Fibroblast of pulmonary artery (primary cell): ENCODE measurements around the gene BRINP1.

ENCODE experiments used
- DNase-seq: peaks from one replicate; pipeline ENCODE4 v3.0.0-alpha.2; 2010; ENCODE audit warnings: low read depth
- H3K4me3 ChIP-seq: replicated peaks from 2 replicates; pipeline ENCODE4 v1.5.1; 2011; ENCODE audit warnings: low read depth, mild to moderate bottlenecking, control low read depth, low read length, moderate library complexity
- TF ChIP-seq, protein P1 (sequence below): IDR thresholded peaks from 2 replicates; pipeline ENCODE4 v1.5.1; 2011; ENCODE audit warnings: mild to moderate bottlenecking, control low read depth, low read length, inconsistent platforms; ENCODE audit errors: missing control alignments

The BRINP1 gene

DNA sequence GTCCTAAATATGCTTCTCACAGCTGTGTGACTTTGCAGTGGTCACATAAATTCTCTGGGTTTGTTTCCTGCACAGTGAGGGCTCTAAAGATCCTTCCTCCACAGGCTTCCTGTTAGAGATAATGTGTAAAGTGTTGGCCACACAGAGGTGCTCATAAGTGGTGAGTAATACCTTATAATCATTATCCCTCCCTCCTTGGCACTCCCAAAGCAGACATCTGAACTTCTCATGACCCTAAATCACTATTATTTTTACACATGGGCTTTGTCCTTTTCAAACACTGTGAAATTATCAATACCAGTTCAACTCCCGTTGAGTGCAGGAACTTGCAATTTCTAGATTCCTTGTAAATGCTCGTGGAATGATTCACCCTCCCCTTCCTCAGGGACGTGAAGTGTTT, 100.2 kb downstream of the BRINP1 start:
- TF ChIP-seq, protein P1, sequence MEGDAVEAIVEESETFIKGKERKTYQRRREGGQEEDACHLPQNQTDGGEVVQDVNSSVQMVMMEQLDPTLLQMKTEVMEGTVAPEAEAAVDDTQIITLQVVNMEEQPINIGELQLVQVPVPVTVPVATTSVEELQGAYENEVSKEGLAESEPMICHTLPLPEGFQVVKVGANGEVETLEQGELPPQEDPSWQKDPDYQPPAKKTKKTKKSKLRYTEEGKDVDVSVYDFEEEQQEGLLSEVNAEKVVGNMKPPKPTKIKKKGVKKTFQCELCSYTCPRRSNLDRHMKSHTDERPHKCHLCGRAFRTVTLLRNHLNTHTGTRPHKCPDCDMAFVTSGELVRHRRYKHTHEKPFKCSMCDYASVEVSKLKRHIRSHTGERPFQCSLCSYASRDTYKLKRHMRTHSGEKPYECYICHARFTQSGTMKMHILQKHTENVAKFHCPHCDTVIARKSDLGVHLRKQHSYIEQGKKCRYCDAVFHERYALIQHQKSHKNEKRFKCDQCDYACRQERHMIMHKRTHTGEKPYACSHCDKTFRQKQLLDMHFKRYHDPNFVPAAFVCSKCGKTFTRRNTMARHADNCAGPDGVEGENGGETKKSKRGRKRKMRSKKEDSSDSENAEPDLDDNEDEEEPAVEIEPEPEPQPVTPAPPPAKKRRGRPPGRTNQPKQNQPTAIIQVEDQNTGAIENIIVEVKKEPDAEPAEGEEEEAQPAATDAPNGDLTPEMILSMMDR = no peak
- DNase-seq = no peak
- H3K4me3 ChIP-seq = no peak overlapping the region

DNA sequence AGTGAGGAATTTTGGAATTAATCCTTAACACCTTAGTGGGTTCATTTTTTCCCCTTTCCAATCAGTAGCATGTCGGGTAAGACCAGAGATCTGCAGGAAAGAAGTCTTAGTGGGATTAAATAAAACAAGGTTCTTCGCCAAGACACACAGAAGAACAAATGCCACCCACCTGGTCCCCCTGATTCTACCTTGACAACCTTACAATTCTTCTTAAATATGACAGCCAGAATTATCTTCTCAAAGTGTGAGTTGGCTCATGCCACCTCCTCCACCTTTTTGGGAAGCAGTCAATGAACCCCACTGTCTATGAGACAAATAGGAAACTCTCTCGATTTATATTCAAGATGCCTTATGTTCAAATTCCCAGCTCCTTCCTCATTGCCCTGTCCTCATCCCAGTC, 105.1 kb downstream of the BRINP1 start:
- H3K4me3 ChIP-seq = no peak overlapping the region
- DNase-seq = no peak
- TF ChIP-seq, protein P1 = no peak

DNA sequence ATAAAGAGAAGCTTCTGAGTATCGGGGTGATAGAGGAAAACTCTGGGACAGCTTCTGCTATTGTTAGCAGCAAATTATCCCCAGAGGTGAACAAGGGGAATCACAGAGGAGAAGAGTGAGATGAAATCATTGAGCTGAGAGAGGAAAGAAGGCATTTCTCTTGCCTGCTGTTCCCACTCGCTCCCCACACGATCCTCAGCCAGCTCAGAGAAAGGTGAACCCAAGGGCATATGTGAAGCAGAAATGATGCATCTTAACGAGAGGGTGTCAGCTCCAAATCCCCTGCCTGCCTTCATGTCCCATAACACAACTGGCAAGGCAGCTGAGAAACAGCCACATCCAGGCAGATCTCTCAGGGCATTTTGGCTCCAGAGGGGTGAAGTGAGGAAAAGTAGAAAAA, 111.6 kb downstream of the BRINP1 start:
- no peak for DNase-seq
- TF ChIP-seq, protein P1 = no peak
- H3K4me3 ChIP-seq = no peak overlapping the region

DNA sequence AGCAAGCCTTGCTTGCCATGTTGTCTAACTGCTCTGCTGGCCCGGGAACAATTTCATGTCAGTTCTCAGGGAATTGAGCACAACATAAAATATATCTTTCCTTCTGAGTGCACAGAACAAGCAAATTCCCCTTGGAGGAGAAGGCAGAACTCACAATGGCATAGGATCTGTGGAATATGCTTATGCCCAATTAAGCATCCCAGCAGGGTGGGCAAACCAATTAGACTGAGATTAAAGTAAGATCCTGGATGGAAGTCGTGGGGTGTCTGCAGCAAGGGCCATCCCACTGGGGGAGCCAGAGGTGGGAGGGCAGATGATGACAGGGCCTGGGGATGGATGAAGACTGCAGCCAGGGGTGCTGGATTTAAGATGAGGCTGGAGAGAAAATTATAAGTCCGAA, 114.1 kb downstream of the BRINP1 start:
- TF ChIP-seq, protein P1 = no peak
- no peak for DNase-seq
- H3K4me3 ChIP-seq = no peak overlapping the region

DNA sequence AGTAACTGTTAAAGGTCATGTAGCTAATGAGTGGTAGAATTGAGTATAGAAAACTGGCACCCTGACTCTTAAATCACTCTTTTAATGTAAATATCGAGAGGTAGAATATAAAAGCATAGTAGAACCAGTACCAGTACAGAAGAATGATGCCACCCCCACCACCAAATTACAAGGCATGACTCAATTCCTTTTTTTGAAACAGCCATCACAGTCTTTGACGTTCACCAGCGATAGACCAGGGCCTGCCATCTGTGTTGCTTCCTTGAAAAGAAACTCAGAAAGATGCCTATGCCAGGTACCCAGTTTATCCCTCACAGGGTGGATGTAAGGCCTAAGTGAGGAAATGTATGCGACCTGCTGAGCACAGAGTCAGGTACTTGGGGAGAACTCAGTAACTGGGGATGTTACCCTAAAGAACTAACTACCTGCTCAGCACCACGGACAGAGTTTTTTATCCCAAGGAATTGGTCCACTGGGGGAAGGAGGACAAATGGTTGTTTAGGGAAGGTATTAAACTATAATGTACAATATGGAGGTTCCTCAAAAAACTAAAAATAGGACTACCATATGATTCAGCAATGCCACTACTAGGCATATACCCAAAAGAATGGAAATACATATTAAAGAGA, 116.5 kb downstream of the BRINP1 start:
- TF ChIP-seq, protein P1 = no peak
- DNase-seq = no peak
- H3K4me3 ChIP-seq = no peak overlapping the region

DNA sequence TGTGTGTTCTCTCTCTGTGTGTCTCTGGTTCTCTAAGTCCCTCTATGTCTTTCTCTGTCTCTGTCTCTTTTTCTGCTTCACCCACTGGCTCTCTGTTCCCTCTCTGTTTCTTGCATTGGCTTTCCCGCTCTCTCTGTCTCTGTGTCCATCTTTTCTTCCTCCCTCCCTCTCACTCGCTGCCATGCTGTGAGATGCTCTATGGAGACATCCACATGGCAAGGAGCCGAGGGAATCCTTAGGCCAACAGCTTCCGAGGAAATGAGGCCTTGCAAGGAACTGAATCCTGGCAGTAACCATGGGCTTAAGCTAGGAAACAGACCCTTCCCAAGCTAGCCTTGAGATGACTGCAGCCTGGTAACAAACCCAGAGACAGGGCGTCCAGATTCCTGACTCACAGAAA, 117.3 kb downstream of the BRINP1 start:
- H3K4me3 ChIP-seq = no peak overlapping the region
- no peak for DNase-seq
- TF ChIP-seq, protein P1 = no peak

DNA sequence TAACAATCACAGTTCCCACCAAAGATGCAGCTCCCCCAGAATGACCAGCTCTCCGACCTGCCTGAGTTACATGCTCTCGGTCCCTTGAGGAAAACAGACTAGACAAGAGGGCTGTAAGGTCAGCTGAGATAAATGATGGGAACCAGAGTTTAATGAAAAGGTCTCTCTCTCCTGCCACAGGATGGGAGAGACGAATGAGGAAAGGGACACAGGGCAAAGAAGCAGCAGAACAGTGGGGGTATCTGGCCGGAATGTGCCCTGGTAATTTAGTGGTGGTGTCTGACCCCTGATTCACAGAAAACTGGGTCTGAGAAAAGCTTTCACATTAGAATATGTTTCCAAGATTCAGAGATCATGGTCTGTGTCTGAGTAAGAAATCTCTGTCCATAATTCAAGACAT, 118.5 kb downstream of the BRINP1 start:
- DNase-seq = no peak
- TF ChIP-seq, protein P1 = no peak
- no peak overlapping the region for H3K4me3 ChIP-seq
